Thoracic aorta (tissue), 2 donors: Measurements from ENCODE around the gene FRMD5. TPM values are rescaled to one million over a fixed set of nuclear protein-coding genes. Genes with fewer than 3 reads are reported as not detected.
"Not testable (repeated sequence)": the region's sequence is repeated elsewhere in the genome, so short reads cannot be mapped to it uniquely, and the experiment has no call there.

Source experiments
- ATAC-seq: fragments of 150-250 bp; one replicate; pipeline ENCODE4 v1.8.0; 2017; ENCODE audit warnings: low read depth; ENCODE audit not compliant: insufficient number of reproducible peaks, low FRiP score
- DNase-seq: peaks from one replicate; pipeline ENCODE4 v3.0.0-alpha.2; 2020; ENCODE audit warnings: low spot score
- H3K27ac ChIP-seq, 2 donors: fragments of 200-600 bp; sonication (generic); 1 replicate in 1 of 2; 2 replicates in 1 of 2; pipeline ENCODE4 v1.5.1; 2016; ENCODE audit warnings: mild to moderate bottlenecking in 2 of 2, moderate library complexity in 2 of 2
- H3K27me3 ChIP-seq: fragments of 200-600 bp; sonication (generic); replicated peaks from 2 replicates; pipeline ENCODE4 v1.6.0; 2016; ENCODE audit warnings: mild to moderate bottlenecking; ENCODE audit not compliant: insufficient read depth
- H3K36me3 ChIP-seq: fragments of 200-600 bp; sonication (generic); one replicate; pipeline ENCODE4 v1.5.1; 2016
- H3K4me1 ChIP-seq, 2 donors: fragments of 200-600 bp; sonication (generic); 1 replicate in 1 of 2; 2 replicates in 1 of 2; pipeline versions ENCODE4 v1.5.1 to v1.6.0; 2016; ENCODE audit warnings: low read depth in 2 of 2, mild to moderate bottlenecking in 1 of 2; ENCODE audit not compliant: control insufficient read depth in 1 of 2
- H3K4me3 ChIP-seq: fragments of 200-600 bp; sonication (generic); 2 replicates; pipeline ENCODE4 v1.5.1; 2016; ENCODE audit warnings: mild to moderate bottlenecking
- H3K9me3 ChIP-seq: fragments of 200-600 bp; sonication (generic); 2 replicates; pipeline ENCODE4 v1.5.1; 2016
- total RNA-seq, 2 donors: library from RNA; depleted of rRNA; stranded (reverse); fragments of >200 nt; gene quantifications; one replicate each; pipeline versions ENCODE4 v1.1.0 to v1.2.3, GENCODE V29; 2016
- TF ChIP-seq, protein P1 (sequence below): fragments of 200-600 bp; sonication (generic); IDR thresholded peaks from one replicate; pipeline ENCODE4 v1.5.1; 2019; ENCODE audit warnings: antibody characterized with exemption

The FRMD5 gene
- total RNA-seq, 2 donors from 2014 or later = 0.27 TPM; not detected in 1

GRCh38 chr15:43871835-43872234, 323.2 kb downstream of the FRMD5 start:
- TF ChIP-seq, protein P1, sequence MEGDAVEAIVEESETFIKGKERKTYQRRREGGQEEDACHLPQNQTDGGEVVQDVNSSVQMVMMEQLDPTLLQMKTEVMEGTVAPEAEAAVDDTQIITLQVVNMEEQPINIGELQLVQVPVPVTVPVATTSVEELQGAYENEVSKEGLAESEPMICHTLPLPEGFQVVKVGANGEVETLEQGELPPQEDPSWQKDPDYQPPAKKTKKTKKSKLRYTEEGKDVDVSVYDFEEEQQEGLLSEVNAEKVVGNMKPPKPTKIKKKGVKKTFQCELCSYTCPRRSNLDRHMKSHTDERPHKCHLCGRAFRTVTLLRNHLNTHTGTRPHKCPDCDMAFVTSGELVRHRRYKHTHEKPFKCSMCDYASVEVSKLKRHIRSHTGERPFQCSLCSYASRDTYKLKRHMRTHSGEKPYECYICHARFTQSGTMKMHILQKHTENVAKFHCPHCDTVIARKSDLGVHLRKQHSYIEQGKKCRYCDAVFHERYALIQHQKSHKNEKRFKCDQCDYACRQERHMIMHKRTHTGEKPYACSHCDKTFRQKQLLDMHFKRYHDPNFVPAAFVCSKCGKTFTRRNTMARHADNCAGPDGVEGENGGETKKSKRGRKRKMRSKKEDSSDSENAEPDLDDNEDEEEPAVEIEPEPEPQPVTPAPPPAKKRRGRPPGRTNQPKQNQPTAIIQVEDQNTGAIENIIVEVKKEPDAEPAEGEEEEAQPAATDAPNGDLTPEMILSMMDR = no peak
- no peak for ATAC-seq
- Histone ChIP-seq H3K9me3 (no peaks in the 10 kb centered on the region), H3K4me3 (no peak overlapping the region), H3K27me3 (no peaks in the 10 kb centered on the region), H3K4me1 (no peaks in the 10 kb centered on the region), H3K36me3 (no peaks in the 10 kb centered on the region), H3K27ac (no peak overlapping the region)
- no peak for DNase-seq

DNA sequence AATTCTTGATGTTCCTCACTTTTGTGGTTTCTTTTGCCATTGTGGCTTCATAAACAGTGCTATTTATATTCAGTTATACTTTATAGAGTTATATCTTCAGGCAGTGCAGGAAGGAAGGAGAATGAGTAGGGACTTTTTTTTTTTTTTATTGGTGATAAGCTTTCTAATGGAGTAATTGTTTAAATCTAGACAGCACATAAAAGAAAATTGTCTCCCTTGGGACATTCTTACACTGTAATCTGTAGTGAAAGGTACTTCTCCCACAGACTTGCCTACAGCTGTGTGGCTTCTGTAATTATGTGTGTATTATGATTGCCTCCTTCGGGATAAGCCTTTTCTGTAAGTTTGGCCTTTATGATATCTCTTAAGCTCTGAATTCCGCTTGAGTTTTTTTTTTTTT, 326.7 kb downstream of the FRMD5 start:
- ATAC-seq (no peak), DNase-seq (no peak)
- no peak overlapping the region for H3K4me3 ChIP-seq
- H3K27me3 ChIP-seq = no peaks in the 10 kb centered on the region
- TF ChIP-seq, protein P1 = no peak
- no peaks in the 10 kb centered on the region for H3K4me1 ChIP-seq
- H3K9me3 ChIP-seq = no peaks in the 10 kb centered on the region
- no peaks in the 10 kb centered on the region for H3K36me3 ChIP-seq
- H3K27ac ChIP-seq = no peak overlapping the region

DNA sequence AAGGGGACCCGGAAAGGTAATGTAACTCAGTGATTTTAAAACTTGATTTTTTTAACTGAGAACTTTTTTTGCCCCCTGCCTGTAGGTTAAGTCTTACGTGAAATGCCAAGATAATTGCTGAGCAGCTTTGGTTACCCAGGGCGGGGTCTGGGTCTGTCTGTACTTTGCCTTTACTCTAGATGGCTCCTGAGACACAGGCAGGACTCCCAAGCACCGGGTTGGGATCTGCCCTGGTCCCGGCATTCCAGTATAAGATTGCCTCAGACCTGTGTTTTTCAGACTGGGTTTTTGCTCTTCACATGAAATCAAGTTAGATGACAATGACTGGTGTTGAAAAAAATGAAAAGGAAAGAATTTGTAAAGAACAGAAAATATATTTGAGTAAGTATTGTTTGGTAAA, 328.0 kb downstream of the FRMD5 start:
- no peak overlapping the region for H3K4me3 ChIP-seq
- H3K27ac ChIP-seq = no peak overlapping the region
- no peak for DNase-seq
- no peaks in the 10 kb centered on the region for H3K9me3 ChIP-seq
- no peaks in the 10 kb centered on the region for H3K36me3 ChIP-seq
- H3K27me3 ChIP-seq = no peaks in the 10 kb centered on the region
- no peaks in the 10 kb centered on the region for H3K4me1 ChIP-seq
- ATAC-seq = no peak
- TF ChIP-seq, protein P1 = no peak

DNA sequence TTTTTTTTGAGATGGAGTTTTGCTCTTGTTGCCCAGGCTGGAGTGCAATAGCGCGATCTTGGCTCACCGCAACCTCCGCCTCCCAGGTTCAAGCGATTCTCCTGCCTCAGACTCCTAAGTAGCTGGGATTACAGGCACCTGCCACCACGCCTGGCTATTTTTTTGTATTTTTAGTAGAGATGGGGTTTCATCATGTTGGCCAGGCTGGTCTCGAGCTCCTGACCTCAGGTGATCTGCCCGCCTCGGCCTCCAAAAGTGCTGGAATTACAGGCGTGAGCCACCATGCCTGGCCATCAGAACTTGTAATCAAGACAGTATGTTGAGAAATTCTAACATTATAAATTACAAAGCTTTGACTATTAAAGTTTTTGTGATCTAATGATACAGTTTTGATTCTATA, 328.4 kb downstream of the FRMD5 start:
- not testable (repeated sequence) for H3K27me3 ChIP-seq, H3K36me3 ChIP-seq, H3K9me3 ChIP-seq, H3K4me3 ChIP-seq, ATAC-seq, H3K4me1 ChIP-seq, H3K27ac ChIP-seq, DNase-seq

GRCh38 chr15:43859546-43859945, 335.5 kb downstream of the FRMD5 start:
- H3K27ac ChIP-seq = no peak overlapping the region
- no peak overlapping the region for H3K4me3 ChIP-seq
- no peaks in the 10 kb centered on the region for H3K9me3 ChIP-seq
- peaks cover 8% of the 10 kb centered on the region for H3K36me3 ChIP-seq
- no peak for DNase-seq
- no peaks in the 10 kb centered on the region for H3K27me3 ChIP-seq
- TF ChIP-seq, protein P1 = no peak
- ATAC-seq = no peak
- no peaks in the 10 kb centered on the region for H3K4me1 ChIP-seq

GRCh38 chr15:43854801-43855200, 340.3 kb downstream of the FRMD5 start:
- no peak overlapping the region for H3K4me3 ChIP-seq
- H3K4me1 ChIP-seq = no peaks in the 10 kb centered on the region
- H3K27ac ChIP-seq = no peak overlapping the region
- H3K27me3 ChIP-seq = no peaks in the 10 kb centered on the region
- TF ChIP-seq, protein P1 = no peak
- H3K9me3 ChIP-seq = no peaks in the 10 kb centered on the region
- ATAC-seq = no peak
- no peak for DNase-seq
- H3K36me3 ChIP-seq = peaks cover 2% of the 10 kb centered on the region
